PFSK-1 (cell line): ENCODE measurements around the gene TNFSF15.

ENCODE experiments used
- FOXP2 ChIP-seq: optimal IDR thresholded peaks from 2 replicates; pipeline ENCODE3; 2011; ENCODE audit warnings: borderline replicate concordance, control low read depth, inconsistent platforms; ENCODE audit not compliant: insufficient read depth; ENCODE audit errors: extremely low read length, extremely low read depth
- POLR2AphosphoS5 ChIP-seq: IDR thresholded peaks from 2 replicates; pipeline ENCODE4 v1.6.1; 2012; ENCODE audit warnings: low read depth, mild to moderate bottlenecking, control low read depth, low read length, moderate library complexity
- SIN3A ChIP-seq: IDR thresholded peaks from 2 replicates; pipeline ENCODE4 v1.6.1; 2012; ENCODE audit warnings: mild to moderate bottlenecking, low read length, moderate library complexity, borderline replicate concordance; ENCODE audit not compliant: insufficient read depth
- TAF1 ChIP-seq: IDR thresholded peaks from 2 replicates; pipeline ENCODE4 v1.6.1; 2012; ENCODE audit warnings: low read length, control low read depth, borderline replicate concordance; ENCODE audit not compliant: insufficient read depth
- TF ChIP-seq, protein P1 (sequence below), 2 experiments: IDR thresholded peaks; 2 replicates each; pipeline versions ENCODE4 v1.6.1 to v1.8.0; 2011 to 2012; ENCODE audit warnings: low read depth in 2 of 2, low read length in 2 of 2, control low read depth in 1 of 2, inconsistent platforms in 1 of 2, mild to moderate bottlenecking in 1 of 2, moderate library complexity in 1 of 2; ENCODE audit not compliant: insufficient read depth in 1 of 2

The TNFSF15 gene

GRCh38 chr9:114811301-114811700 lies 5.5 kb upstream of the TNFSF15 start:
- TF ChIP-seq SIN3A (no peak), POLR2AphosphoS5 (no peak), FOXP2 (peak; percentile 33), TAF1 (no peak)
- TF ChIP-seq, protein P1, sequence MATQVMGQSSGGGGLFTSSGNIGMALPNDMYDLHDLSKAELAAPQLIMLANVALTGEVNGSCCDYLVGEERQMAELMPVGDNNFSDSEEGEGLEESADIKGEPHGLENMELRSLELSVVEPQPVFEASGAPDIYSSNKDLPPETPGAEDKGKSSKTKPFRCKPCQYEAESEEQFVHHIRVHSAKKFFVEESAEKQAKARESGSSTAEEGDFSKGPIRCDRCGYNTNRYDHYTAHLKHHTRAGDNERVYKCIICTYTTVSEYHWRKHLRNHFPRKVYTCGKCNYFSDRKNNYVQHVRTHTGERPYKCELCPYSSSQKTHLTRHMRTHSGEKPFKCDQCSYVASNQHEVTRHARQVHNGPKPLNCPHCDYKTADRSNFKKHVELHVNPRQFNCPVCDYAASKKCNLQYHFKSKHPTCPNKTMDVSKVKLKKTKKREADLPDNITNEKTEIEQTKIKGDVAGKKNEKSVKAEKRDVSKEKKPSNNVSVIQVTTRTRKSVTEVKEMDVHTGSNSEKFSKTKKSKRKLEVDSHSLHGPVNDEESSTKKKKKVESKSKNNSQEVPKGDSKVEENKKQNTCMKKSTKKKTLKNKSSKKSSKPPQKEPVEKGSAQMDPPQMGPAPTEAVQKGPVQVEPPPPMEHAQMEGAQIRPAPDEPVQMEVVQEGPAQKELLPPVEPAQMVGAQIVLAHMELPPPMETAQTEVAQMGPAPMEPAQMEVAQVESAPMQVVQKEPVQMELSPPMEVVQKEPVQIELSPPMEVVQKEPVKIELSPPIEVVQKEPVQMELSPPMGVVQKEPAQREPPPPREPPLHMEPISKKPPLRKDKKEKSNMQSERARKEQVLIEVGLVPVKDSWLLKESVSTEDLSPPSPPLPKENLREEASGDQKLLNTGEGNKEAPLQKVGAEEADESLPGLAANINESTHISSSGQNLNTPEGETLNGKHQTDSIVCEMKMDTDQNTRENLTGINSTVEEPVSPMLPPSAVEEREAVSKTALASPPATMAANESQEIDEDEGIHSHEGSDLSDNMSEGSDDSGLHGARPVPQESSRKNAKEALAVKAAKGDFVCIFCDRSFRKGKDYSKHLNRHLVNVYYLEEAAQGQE (IDR thresholded peaks at IDR 0.05; ENCODE audit: insufficient read depth in 1 of 2, low read depth in 2 of 2, low read length in 2 of 2), result no peak

GRCh38 chr9:114810614-114811013 lies 4.8 kb upstream of the TNFSF15 start:
- TF ChIP-seq POLR2AphosphoS5 (no peak), TAF1 (no peak), FOXP2 (no peak), SIN3A (no peak)
- TF ChIP-seq, protein P1 (IDR thresholded peaks at IDR 0.05; ENCODE audit: insufficient read depth in 1 of 2, low read depth in 2 of 2, low read length in 2 of 2), result no peak

GRCh38 chr9:114806526-114806900 lies 674 bp upstream of the TNFSF15 start:
- no peak for TF ChIP-seq POLR2AphosphoS5
- TF ChIP-seq, protein P1 (IDR thresholded peaks at IDR 0.05; ENCODE audit: insufficient read depth in 1 of 2, low read depth in 2 of 2, low read length in 2 of 2), result no peak
- no peak for TF ChIP-seq FOXP2
- no peak for TF ChIP-seq TAF1
- TF ChIP-seq SIN3A, result no peak

GRCh38 chr9:114804505-114804904 lies 1.3 kb downstream of the TNFSF15 start:
- TF ChIP-seq POLR2AphosphoS5 (no peak), SIN3A (no peak), FOXP2 (no peak), TAF1 (no peak)
- TF ChIP-seq, protein P1 (IDR thresholded peaks at IDR 0.05; ENCODE audit: insufficient read depth in 1 of 2, low read depth in 2 of 2, low read length in 2 of 2), result no peak

DNA sequence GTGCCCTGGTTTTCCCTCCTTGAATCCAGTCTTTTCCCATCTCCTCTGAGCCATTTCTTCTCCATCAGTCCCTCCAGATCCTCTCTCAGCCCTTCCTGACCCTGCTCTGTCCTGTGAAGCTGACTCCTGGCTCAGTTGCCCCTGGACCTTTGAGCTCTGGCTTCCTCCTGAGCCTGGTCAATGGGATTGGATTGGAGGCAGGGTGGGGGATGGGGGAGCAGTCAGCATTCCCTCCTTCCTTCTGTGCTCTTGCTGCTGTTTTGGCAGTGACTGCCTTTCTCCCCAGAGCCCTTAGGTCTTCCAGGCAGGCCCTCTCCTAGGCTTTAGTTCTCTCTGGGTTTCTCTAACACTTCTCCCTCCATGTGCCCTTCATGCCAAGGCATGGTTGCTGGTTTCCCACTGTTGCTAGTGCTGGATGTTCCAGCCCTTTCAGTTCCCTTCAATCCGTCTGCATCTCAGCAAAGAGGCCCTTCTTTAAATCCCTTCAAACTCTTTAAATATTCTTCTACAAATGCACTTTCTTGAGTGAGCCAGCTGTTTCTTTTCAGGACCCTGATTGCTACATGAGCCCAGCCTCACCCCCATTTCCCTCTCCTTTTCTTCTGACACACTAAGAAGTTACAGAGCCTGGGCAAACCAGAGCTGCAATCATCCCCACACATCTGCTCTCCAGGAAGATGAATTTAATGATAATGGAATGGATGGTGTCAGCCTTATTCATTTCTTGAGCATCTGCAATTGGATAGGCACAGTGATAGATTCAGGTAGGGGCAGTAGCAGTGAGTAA lies 2.2 kb downstream of the TNFSF15 start:
- TF ChIP-seq SIN3A (no peak), FOXP2 (no peak), TAF1 (no peak), POLR2AphosphoS5 (no peak)
- TF ChIP-seq, protein P1 (IDR thresholded peaks at IDR 0.05; ENCODE audit: insufficient read depth in 1 of 2, low read depth in 2 of 2, low read length in 2 of 2), result no peak
